NCI-H2081 (cell line): ENCODE measurements around the gene PDCD4.
A peak's percentile ranks its signal among the peaks of the same experiment; 100 is the strongest.
"Not testable (repeated sequence)": the region's sequence is repeated elsewhere in the genome, so short reads cannot be mapped to it uniquely, and the experiment has no call there.

Source experiments
- DNase-seq, 2 experiments: peaks; one replicate each; lab custom pipeline; 2025; lab: John Stamatoyannopoulos, UW

The PDCD4 gene

GRCh38 chr10:110881905-110882304 is 10.2 kb downstream of the PDCD4 start:
- no peak for DNase-seq

- no peak for DNase-seq
These were observed 12.2 kb downstream of the PDCD4 start for GRCh38 chr10:110883924-110884323.

GRCh38 chr10:110885932-110886674 is 14.4 kb downstream of the PDCD4 start:
- DNase-seq: no peak

GRCh38 chr10:110887560-110887959 is 15.8 kb downstream of the PDCD4 start:
- DNase-seq: no peak

- DNase-seq: no peak
These were observed 21.0 kb downstream of the PDCD4 start for GRCh38 chr10:110892602-110893288.

- peak; percentile 5 to 9 for DNase-seq
These were observed 21.9 kb downstream of the PDCD4 start for GRCh38 chr10:110893559-110894179.

- DNase-seq: no peak
These were observed 25.5 kb downstream of the PDCD4 start for GRCh38 chr10:110897184-110897583.

GRCh38 chr10:110898391-110898790 is 26.7 kb downstream of the PDCD4 start:
- DNase-seq: no peak

GRCh38 chr10:110900983-110901382 is 29.3 kb downstream of the PDCD4 start:
- no peak for DNase-seq

GRCh38 chr10:110901954-110902819 is 30.5 kb downstream of the PDCD4 start:
- no peak for DNase-seq

- no peak for DNase-seq
These were observed 31.9 kb downstream of the PDCD4 start for GRCh38 chr10:110903280-110904278.

- DNase-seq: no peak
These were observed 38.4 kb downstream of the PDCD4 start for GRCh38 chr10:110910138-110910537.

GRCh38 chr10:110912374-110912773 is 40.6 kb downstream of the PDCD4 start:
- no peak for DNase-seq

- no peak for DNase-seq
These were observed 42.7 kb downstream of the PDCD4 start for GRCh38 chr10:110914431-110914830.

- DNase-seq: no peak
These were observed 43.3 kb downstream of the PDCD4 start for GRCh38 chr10:110915035-110915434.

GRCh38 chr10:110915600-110915999 is 43.9 kb downstream of the PDCD4 start:
- not testable (repeated sequence) for DNase-seq

GRCh38 chr10:110916554-110917346 is 45.0 kb downstream of the PDCD4 start:
- no peak for DNase-seq

- DNase-seq: no peak
These were observed 46.5 kb downstream of the PDCD4 start for GRCh38 chr10:110918269-110918642.

- DNase-seq: peak; percentile 95 to 98
These were observed 47.1 kb downstream of the PDCD4 start, which contains the start of gene BBIP1 for GRCh38 chr10:110918643-110919348. Gene BBIP1, minus strand, starts transcription at chr10:110919180. Its CDS starts 1,023 bp downstream, at chr10:110918157.
